GM23338 (cell line): ENCODE data around the gene SSTR4.

ENCODE experiments used
- EZH2 ChIP-seq: fragments of 200-600 bp; sonication (generic); IDR thresholded peaks from one replicate; pipeline ENCODE4 v1.8.0; 2017; ENCODE audit warnings: antibody characterized with exemption, mild to moderate bottlenecking, low read depth; ENCODE audit not compliant: unreplicated experiment
- TF ChIP-seq, protein P1 (sequence below), 2 experiments: fragments of 200-600 bp in 1 of 2; sonication (generic) in 1 of 2; conservative IDR thresholded peaks; 2 replicates each; pipeline versions ENCODE4 v1.5.1 to v1.6.1; 2016 to 2017; ENCODE audit warnings: antibody characterized with exemption in 2 of 2, low read depth in 2 of 2, mild to moderate bottlenecking in 2 of 2, moderate library complexity in 1 of 2

DNA sequence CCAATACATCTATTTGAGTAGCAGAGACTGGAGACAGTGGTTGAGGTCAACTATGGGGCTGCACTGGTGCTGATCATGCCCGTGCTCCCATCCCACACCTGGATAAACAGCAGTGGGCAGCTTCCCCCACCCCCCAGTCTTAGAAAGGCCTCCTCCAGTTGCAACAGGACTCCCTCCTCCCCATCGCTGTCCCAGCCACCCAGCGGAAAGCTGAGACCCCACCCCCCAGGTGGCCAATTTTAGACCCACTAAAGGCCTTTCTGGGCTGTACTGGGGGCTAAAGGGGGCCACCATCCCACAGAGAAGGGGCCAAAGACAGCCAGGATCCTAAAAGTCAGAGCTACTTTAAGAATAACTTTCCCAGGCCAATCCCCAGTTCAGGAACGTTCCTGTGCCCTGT is 1.2 kb upstream of the SSTR4 start:
- TF ChIP-seq, protein P1, sequence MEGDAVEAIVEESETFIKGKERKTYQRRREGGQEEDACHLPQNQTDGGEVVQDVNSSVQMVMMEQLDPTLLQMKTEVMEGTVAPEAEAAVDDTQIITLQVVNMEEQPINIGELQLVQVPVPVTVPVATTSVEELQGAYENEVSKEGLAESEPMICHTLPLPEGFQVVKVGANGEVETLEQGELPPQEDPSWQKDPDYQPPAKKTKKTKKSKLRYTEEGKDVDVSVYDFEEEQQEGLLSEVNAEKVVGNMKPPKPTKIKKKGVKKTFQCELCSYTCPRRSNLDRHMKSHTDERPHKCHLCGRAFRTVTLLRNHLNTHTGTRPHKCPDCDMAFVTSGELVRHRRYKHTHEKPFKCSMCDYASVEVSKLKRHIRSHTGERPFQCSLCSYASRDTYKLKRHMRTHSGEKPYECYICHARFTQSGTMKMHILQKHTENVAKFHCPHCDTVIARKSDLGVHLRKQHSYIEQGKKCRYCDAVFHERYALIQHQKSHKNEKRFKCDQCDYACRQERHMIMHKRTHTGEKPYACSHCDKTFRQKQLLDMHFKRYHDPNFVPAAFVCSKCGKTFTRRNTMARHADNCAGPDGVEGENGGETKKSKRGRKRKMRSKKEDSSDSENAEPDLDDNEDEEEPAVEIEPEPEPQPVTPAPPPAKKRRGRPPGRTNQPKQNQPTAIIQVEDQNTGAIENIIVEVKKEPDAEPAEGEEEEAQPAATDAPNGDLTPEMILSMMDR (conservative IDR thresholded peaks at IDR 0.05; ENCODE audit: low read depth in 2 of 2) = no peak
- no peak for TF ChIP-seq EZH2
